Stomach (tissue), 4 donors: ENCODE data around the gene ZNF24.

Experiments
- CTCF ChIP-seq, 7 experiments: fragments of 450-650 bp in 4 of 7; fragments of 200-600 bp in 3 of 7; sonication (generic) in 3 of 7; IDR thresholded peaks; one replicate each; pipeline ENCODE4 v1.5.1; 2016 to 2019; ENCODE audit warnings: antibody characterized with exemption in 7 of 7, control low read depth in 2 of 7, mild to moderate bottlenecking in 1 of 7
- POLR2A ChIP-seq, 4 donors: fragments of 450-650 bp; IDR thresholded peaks; one replicate each; pipeline ENCODE4 v1.6.1; 2016; ENCODE audit warnings: antibody characterized with exemption in 4 of 4, control low read depth in 2 of 4, mild to moderate bottlenecking in 1 of 4, moderate library complexity in 1 of 4
- POLR2AphosphoS5 ChIP-seq, 3 donors: sonication (generic); formaldehyde crosslinking; IDR thresholded peaks; one replicate each; pipeline ENCODE4 v1.6.1; 2016; ENCODE audit warnings: antibody characterized with exemption in 3 of 3

- no peak for TF ChIP-seq CTCF (IDR thresholded peaks at IDR 0.05)
- TF ChIP-seq POLR2AphosphoS5 (IDR thresholded peaks at IDR 0.05): no peak
- TF ChIP-seq POLR2A (IDR thresholded peaks at IDR 0.05): no peak
Measured at GRCh38 chr18:35369126-35369525, 24.9 kb upstream of the ZNF24 start.
